ENCODE measurements around the gene SHROOM2. TPM values are rescaled to one million over a fixed set of nuclear protein-coding genes. Genes with fewer than 3 reads are reported as not detected.

SHROOM2 gene
- total and polyA plus RNA-seq, 9 donors, result 7.6 to 16.8 (median 11.7) TPM

GRCh38 chrX:9824554-9824953, 38.3 kb downstream of the SHROOM2 start:
- Histone ChIP-seq H3K4me1 (ENCODE audit: insufficient read depth) (peaks cover 11% of the 10 kb centered on the region), H3K27me3 (no peaks in the 10 kb centered on the region), H3K27ac (peak overlapping the region in 1 of 2 donors; percentile 57), H3K9me3 (no peaks in the 10 kb centered on the region), H3K4me3 (no peak overlapping the region), H3K36me3 (no peaks in the 10 kb centered on the region)
- TF ChIP-seq EP300 (IDR thresholded peaks at IDR 0.05) (no peak), POLR2A (IDR thresholded peaks at IDR 0.05) (no peak), CTCF (IDR thresholded peaks at IDR 0.05) (no peak)
- 27 to 50% (median 30%) methylated on average over 12 of the region's 12 CpGs for WGBS, 3 donors
- intact Hi-C loops (cut with DNase I), result no loop called here
- DNase-seq, result no peak

GRCh38 chrX:9825129-9825790, 39.0 kb downstream of the SHROOM2 start:
- Histone ChIP-seq H3K9me3 (no peaks in the 10 kb centered on the region), H3K27ac (peak overlapping the region in 1 of 2 donors; percentile 40), H3K4me3 (no peak overlapping the region), H3K4me1 (ENCODE audit: insufficient read depth) (peaks cover 11% of the 10 kb centered on the region), H3K36me3 (no peaks in the 10 kb centered on the region), H3K27me3 (no peaks in the 10 kb centered on the region)
- DNase-seq, result no peak
- WGBS, 3 donors, result 18 to 39% (median 24%) methylated on average over 6 of the region's 6 CpGs
- TF ChIP-seq CTCF (IDR thresholded peaks at IDR 0.05) (no peak), POLR2A (IDR thresholded peaks at IDR 0.05) (no peak), EP300 (IDR thresholded peaks at IDR 0.05) (no peak)
- intact Hi-C loops (cut with DNase I), result no loop called here

- H3K36me3 ChIP-seq, result no peaks in the 10 kb centered on the region
- intact Hi-C loops (cut with DNase I), result no loop called here
- no peak overlapping the region for H3K4me3 ChIP-seq
- DNase-seq, result no peak
- no peaks in the 10 kb centered on the region for H3K27me3 ChIP-seq
- H3K27ac ChIP-seq, result peak overlapping the region in 1 of 2 donors; percentile 40
- WGBS, 3 donors, result 81 to 86% (median 81%) methylated on average over 8 of the region's 8 CpGs
- peaks cover 11% of the 10 kb centered on the region for H3K4me1 ChIP-seq (ENCODE audit: insufficient read depth)
- TF ChIP-seq CTCF (IDR thresholded peaks at IDR 0.05), result no peak
- no peak for TF ChIP-seq EP300 (IDR thresholded peaks at IDR 0.05)
- no peak for TF ChIP-seq POLR2A (IDR thresholded peaks at IDR 0.05)
- H3K9me3 ChIP-seq, result no peaks in the 10 kb centered on the region
Measured at GRCh38 chrX:9825966-9826365, 39.7 kb downstream of the SHROOM2 start.

GRCh38 chrX:9829308-9830267, 43.4 kb downstream of the SHROOM2 start:
- no peaks in the 10 kb centered on the region for H3K36me3 ChIP-seq
- TF ChIP-seq POLR2A (IDR thresholded peaks at IDR 0.05) (no peak), EP300 (IDR thresholded peaks at IDR 0.05) (no peak), CTCF (IDR thresholded peaks at IDR 0.05) (no peak)
- 82 to 91% (median 89%) methylated on average over 14 of the region's 14 CpGs for WGBS, 3 donors
- no peak for DNase-seq
- no peak overlapping the region for H3K4me3 ChIP-seq
- H3K4me1 ChIP-seq (ENCODE audit: insufficient read depth), result peaks cover 11% of the 10 kb centered on the region
- no peaks in the 10 kb centered on the region for H3K9me3 ChIP-seq
- H3K27me3 ChIP-seq, result no peaks in the 10 kb centered on the region
- H3K27ac ChIP-seq, result no peak overlapping the region
- intact Hi-C loops (cut with DNase I), result no loop called here
